SK-MEL-5 (cell line): ENCODE data around the gene MED23. TPM values are rescaled to one million over a fixed set of nuclear protein-coding genes. Genes with fewer than 3 reads are reported as not detected.

ENCODE experiments used
- DNase-seq: peaks from one replicate; pipeline ENCODE4 v3.0.0-alpha.2; 2016; ENCODE audit warnings: low read depth, low spot score
- in situ Hi-C: cut with HindIII; loops from 2 replicates; pipeline ENCODE4 v1.10.0; 2016; ENCODE audit warnings: low sequenced_read_pairs, high pct_unique_total_duplicates, low pct_unique_long_range_greater_than_20kb
- polyA plus RNA-seq, 2 experiments: library from polyadenylated mRNA; depleted of rRNA; stranded (reverse); fragments of >200 nt; gene quantifications; 2 replicates each; pipeline ENCODE4 v1.2.3, GENCODE V29; 2015
- total RNA-seq: library from RNA; depleted of rRNA; stranded (reverse); fragments of >200 nt; shearing (Covaris generic); gene quantifications from 2 replicates; pipeline ENCODE4 v1.2.3, GENCODE V29; 2014; rRNA removed

Gene MED23
- total RNA-seq, result 22.9 TPM in 2 replicates
- polyA plus RNA-seq (2015; cell fraction: cytosol; rRNA removed), result 13.0 and 18.8 TPM in 2 replicates
- 146 and 149 TPM in 2 replicates for polyA plus RNA-seq (2015; cell fraction: nucleus; rRNA removed)

- in situ Hi-C loops, result no loop called here
Measured at GRCh38 chr6:131627724-131628682, at the start of gene MED23. Gene MED23, minus strand, starts transcription at chr6:131628242. Its CDS starts 193 bp downstream, at chr6:131628049.

GRCh38 chr6:131673184-131673583 is 45.1 kb upstream of the MED23 start:
- in situ Hi-C loops, result no loop called here
- no peak for DNase-seq

More at GRCh38 chr6:131627724-131628682, at the start of gene MED23:
- peak; percentile 92 for DNase-seq

GRCh38 chr6:131669891-131670290 is 41.8 kb upstream of the MED23 start:
- in situ Hi-C loops, result no loop called here
- no peak for DNase-seq

- in situ Hi-C loops, result no loop called here
- no peak for DNase-seq
Measured at GRCh38 chr6:131663578-131664165, 35.6 kb upstream of the MED23 start.

- in situ Hi-C loops, result no loop called here
- no peak for DNase-seq
Measured at GRCh38 chr6:131660195-131660594, 32.2 kb upstream of the MED23 start.

- in situ Hi-C loops, result no loop called here
- no peak for DNase-seq
Measured at GRCh38 chr6:131658287-131658686, 30.2 kb upstream of the MED23 start.

- in situ Hi-C loops, result no loop called here
- no peak for DNase-seq
Measured at GRCh38 chr6:131657630-131658111, 29.6 kb upstream of the MED23 start.

- no peak for DNase-seq
- in situ Hi-C loops, result no loop called here
Measured at GRCh38 chr6:131657222-131657621, 29.2 kb upstream of the MED23 start.

GRCh38 chr6:131656667-131657066 is 28.6 kb upstream of the MED23 start:
- DNase-seq, result no peak
- in situ Hi-C loops, result no loop called here

GRCh38 chr6:131655951-131656350 is 27.9 kb upstream of the MED23 start:
- no peak for DNase-seq
- in situ Hi-C loops, result no loop called here

- in situ Hi-C loops, result no loop called here
- DNase-seq, result no peak
Measured at GRCh38 chr6:131655387-131655786, 27.3 kb upstream of the MED23 start.

GRCh38 chr6:131654326-131654725 is 26.3 kb upstream of the MED23 start:
- in situ Hi-C loops, result no loop called here
- DNase-seq, result peak; percentile 21

- in situ Hi-C loops, result no loop called here
- no peak for DNase-seq
Measured at GRCh38 chr6:131652472-131652871, 24.4 kb upstream of the MED23 start.

GRCh38 chr6:131651782-131652181 is 23.7 kb upstream of the MED23 start:
- in situ Hi-C loops, result no loop called here
- DNase-seq, result no peak

GRCh38 chr6:131646249-131646670 is 18.2 kb upstream of the MED23 start:
- in situ Hi-C loops, result no loop called here
- DNase-seq, result no peak

GRCh38 chr6:131645846-131646245 is 17.8 kb upstream of the MED23 start:
- DNase-seq, result no peak
- in situ Hi-C loops, result no loop called here

- in situ Hi-C loops, result no loop called here
- no peak for DNase-seq
Measured at GRCh38 chr6:131644921-131645320, 16.9 kb upstream of the MED23 start.

- in situ Hi-C loops, result no loop called here
- no peak for DNase-seq
Measured at GRCh38 chr6:131643855-131644460, 15.9 kb upstream of the MED23 start.
